ENCODE results near the gene WDR54. TPM values are rescaled to one million over a fixed set of nuclear protein-coding genes. Genes with fewer than 3 reads are reported as not detected.

The WDR54 gene
- total RNA-seq, 1 experiment from 2014 or later: 27.7 TPM

GRCh38 chr2:74384051-74384450 lies 37.5 kb upstream of the WDR54 start:
- intact Hi-C loops (cut with micrococcal nuclease; ENCODE audit: unreplicated experiment): no loop called here

DNA sequence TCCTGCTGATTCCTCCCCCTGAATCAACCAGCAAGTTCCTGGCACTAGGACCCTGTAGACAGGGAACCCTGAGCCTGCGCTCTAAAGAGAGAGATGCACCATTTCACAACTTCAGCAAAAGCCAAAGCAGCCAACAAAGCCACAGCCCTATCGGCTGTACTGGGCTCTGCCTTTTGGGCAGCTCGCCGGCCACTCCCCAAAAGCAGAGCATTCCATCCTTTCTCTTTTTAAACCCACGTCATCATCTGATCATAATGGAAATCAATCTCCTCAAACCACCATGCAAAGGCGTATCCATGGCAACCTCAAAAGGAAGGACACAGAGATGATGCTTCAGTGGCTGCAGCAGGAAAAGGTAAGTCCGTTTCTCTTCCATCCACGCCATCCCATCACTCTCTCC lies 36.1 kb upstream of the WDR54 start:
- CTCF ChIA-PET: no interaction called here
- DNase-seq (ENCODE audit: low read depth, low spot score): no peak
- Histone ChIP-seq H3K27ac (ENCODE audit: low read length) (no peak overlapping the region), H3K27me3 (ENCODE audit: control insufficient read depth, insufficient read depth, low read length) (no peaks in the 10 kb centered on the region), H3K9me3 (ENCODE audit: control insufficient read depth, insufficient read depth, low read depth, low read length) (no peaks in the 10 kb centered on the region), H3K4me1 (ENCODE audit: control insufficient read depth, insufficient read depth, low read length) (peaks cover 11% of the 10 kb centered on the region; the same call in 1 of the 2 replicates), H3K4me3 (ENCODE audit: low read depth in 2 of 2, low read length in 2 of 2) (no peak overlapping the region), H3K36me3 (ENCODE audit: control insufficient read depth, insufficient read depth, low read length) (peaks cover 2% of the 10 kb centered on the region; the same call in 1 of the 2 replicates)
- TF ChIP-seq POLR2AphosphoS5 (IDR thresholded peaks at IDR 0.05; ENCODE audit: low read depth, low read length): no peak
- TF ChIP-seq, protein P1, sequence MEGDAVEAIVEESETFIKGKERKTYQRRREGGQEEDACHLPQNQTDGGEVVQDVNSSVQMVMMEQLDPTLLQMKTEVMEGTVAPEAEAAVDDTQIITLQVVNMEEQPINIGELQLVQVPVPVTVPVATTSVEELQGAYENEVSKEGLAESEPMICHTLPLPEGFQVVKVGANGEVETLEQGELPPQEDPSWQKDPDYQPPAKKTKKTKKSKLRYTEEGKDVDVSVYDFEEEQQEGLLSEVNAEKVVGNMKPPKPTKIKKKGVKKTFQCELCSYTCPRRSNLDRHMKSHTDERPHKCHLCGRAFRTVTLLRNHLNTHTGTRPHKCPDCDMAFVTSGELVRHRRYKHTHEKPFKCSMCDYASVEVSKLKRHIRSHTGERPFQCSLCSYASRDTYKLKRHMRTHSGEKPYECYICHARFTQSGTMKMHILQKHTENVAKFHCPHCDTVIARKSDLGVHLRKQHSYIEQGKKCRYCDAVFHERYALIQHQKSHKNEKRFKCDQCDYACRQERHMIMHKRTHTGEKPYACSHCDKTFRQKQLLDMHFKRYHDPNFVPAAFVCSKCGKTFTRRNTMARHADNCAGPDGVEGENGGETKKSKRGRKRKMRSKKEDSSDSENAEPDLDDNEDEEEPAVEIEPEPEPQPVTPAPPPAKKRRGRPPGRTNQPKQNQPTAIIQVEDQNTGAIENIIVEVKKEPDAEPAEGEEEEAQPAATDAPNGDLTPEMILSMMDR (IDR thresholded peaks at IDR 0.05): no peak
- no peak for TF ChIP-seq REST (IDR thresholded peaks at IDR 0.05; ENCODE audit: insufficient read depth in 1 of 2, low read depth in 2 of 2, low read length in 1 of 2)
- no peak for TF ChIP-seq SIN3A (IDR thresholded peaks at IDR 0.05; ENCODE audit: borderline replicate concordance, insufficient read depth, low read depth, low read length)
- no peak for TF ChIP-seq TCF7L2 (IDR thresholded peaks at IDR 0.05; ENCODE audit: low read depth, low read length)
- ATAC-seq: no peak
- intact Hi-C loops (cut with micrococcal nuclease; ENCODE audit: unreplicated experiment) (no loop called here), in situ Hi-C loops (cut with HindIII; ENCODE audit: low pct_unique_long_range_greater_than_20kb, low sequenced_read_pairs) (no loop called here)
- POLR2A ChIA-PET: no interaction called here
- BruUV-seq (replicated peaks): no TSS peak

More at GRCh38 chr2:74384051-74384450, 37.5 kb upstream of the WDR54 start:
- Histone ChIP-seq H3K4me1 (ENCODE audit: control insufficient read depth, insufficient read depth, low read length) (peaks cover 6% of the 10 kb centered on the region; the same call in 1 of the 2 replicates), H3K9me3 (ENCODE audit: control insufficient read depth, insufficient read depth, low read depth, low read length) (no peaks in the 10 kb centered on the region), H3K27ac (ENCODE audit: low read length) (no peak overlapping the region), H3K36me3 (ENCODE audit: control insufficient read depth, insufficient read depth, low read length) (peaks cover 2% of the 10 kb centered on the region; the same call in 1 of the 2 replicates), H3K27me3 (ENCODE audit: control insufficient read depth, insufficient read depth, low read length) (no peaks in the 10 kb centered on the region), H3K4me3 (ENCODE audit: low read depth in 2 of 2, low read length in 2 of 2) (no peak overlapping the region)
- ATAC-seq (no peak), DNase-seq (ENCODE audit: low read depth, low spot score) (no peak)
- BruUV-seq (replicated peaks): no TSS peak
- in situ Hi-C loops (cut with HindIII; ENCODE audit: low pct_unique_long_range_greater_than_20kb, low sequenced_read_pairs): no loop called here
- ChIA-PET CTCF (no interaction called here), POLR2A (no interaction called here)
- TF ChIP-seq, protein P1 (IDR thresholded peaks at IDR 0.05): no peak
- TF ChIP-seq REST (IDR thresholded peaks at IDR 0.05; ENCODE audit: insufficient read depth in 1 of 2, low read depth in 2 of 2, low read length in 1 of 2) (no peak), SIN3A (IDR thresholded peaks at IDR 0.05; ENCODE audit: borderline replicate concordance, insufficient read depth, low read depth, low read length) (no peak), POLR2AphosphoS5 (IDR thresholded peaks at IDR 0.05; ENCODE audit: low read depth, low read length) (no peak), TCF7L2 (IDR thresholded peaks at IDR 0.05; ENCODE audit: low read depth, low read length) (no peak)
